GM12891 (cell line): ENCODE measurements around the gene CTSF.

ENCODE experiments used
- PAX5 ChIP-seq: IDR thresholded peaks from 2 replicates; pipeline ENCODE4 v1.6.1; 2011; ENCODE audit warnings: low read length, moderate library complexity, mild to moderate bottlenecking; ENCODE audit not compliant: insufficient read depth, severe bottlenecking
- POLR2A ChIP-seq: IDR thresholded peaks from 2 replicates; pipeline ENCODE4 v1.6.1; 2011; ENCODE audit warnings: low read depth, low read length, control low read depth
- POLR2AphosphoS5 ChIP-seq: IDR thresholded peaks from 2 replicates; pipeline ENCODE4 v1.6.1; 2011; ENCODE audit warnings: low read depth, low read length, control low read depth
- TAF1 ChIP-seq: IDR thresholded peaks from 2 replicates; pipeline ENCODE4 v1.6.1; 2011; ENCODE audit warnings: low read depth, low read length, control low read depth

GRCh38 chr11:66550887-66551286, 17.5 kb downstream of the CTSF start:
- TF ChIP-seq POLR2A (no peak), PAX5 (no peak), POLR2AphosphoS5 (no peak), TAF1 (no peak)
